IPS-20b (cell line): ENCODE results near the gene SIPA1L2.

Experiments
- H3K27ac ChIP-seq: one replicate; pipeline ENCODE4 v1.5.1; 2013; ENCODE audit warnings: low read length
- H3K27me3 ChIP-seq: 2 replicates; pipeline ENCODE4 v1.6.1; 2013; ENCODE audit warnings: mild to moderate bottlenecking, low read length, inconsistent platforms; ENCODE audit not compliant: insufficient read depth
- H3K36me3 ChIP-seq: 2 replicates; pipeline ENCODE4 v1.6.1; 2013; ENCODE audit warnings: low read depth, mild to moderate bottlenecking, inconsistent platforms, low read length, moderate library complexity; ENCODE audit not compliant: insufficient read depth
- H3K4me1 ChIP-seq: 2 replicates; pipeline ENCODE4 v1.6.1; 2013; ENCODE audit warnings: mild to moderate bottlenecking, control low read depth, inconsistent platforms, low read length, moderate library complexity; ENCODE audit not compliant: insufficient read depth
- H3K4me3 ChIP-seq: 2 replicates; pipeline ENCODE4 v1.5.1; 2013; ENCODE audit warnings: mild to moderate bottlenecking, low read length, inconsistent platforms
- H3K9ac ChIP-seq: 2 replicates; pipeline ENCODE4 v1.6.1; 2013; ENCODE audit warnings: low read depth, mild to moderate bottlenecking, inconsistent platforms, low read length, moderate library complexity
- H3K9me3 ChIP-seq: 2 replicates; pipeline ENCODE4 v1.6.1; 2013; ENCODE audit warnings: mild to moderate bottlenecking, low read depth, low read length, inconsistent platforms; ENCODE audit not compliant: insufficient read depth

SIPA1L2 gene

DNA sequence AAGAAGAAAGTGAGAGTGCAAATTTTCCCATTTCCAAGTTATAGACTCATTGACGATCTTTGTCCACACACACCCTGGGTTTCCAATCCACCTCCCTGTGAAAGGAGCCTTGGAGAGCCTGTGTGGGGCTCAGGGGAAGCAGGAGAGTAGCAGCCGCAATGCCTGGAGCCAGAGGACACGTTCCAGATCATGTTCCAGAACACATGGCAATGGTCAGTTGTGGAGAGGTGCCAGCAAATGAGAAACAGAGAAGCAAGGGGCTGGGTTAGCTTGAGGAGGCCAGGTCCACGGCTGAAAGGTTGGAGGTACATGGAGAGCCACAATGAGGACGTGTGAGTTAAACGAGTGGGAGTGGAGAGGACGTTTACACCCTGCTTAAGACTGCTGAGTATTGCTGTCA, 33.0 kb upstream of the SIPA1L2 start:
- H3K4me1 ChIP-seq, result no peaks in the 10 kb centered on the region
- H3K4me3 ChIP-seq, result no peak overlapping the region
- H3K27me3 ChIP-seq, result no peaks in the 10 kb centered on the region
- H3K36me3 ChIP-seq, result no peaks in the 10 kb centered on the region
- H3K9me3 ChIP-seq, result no peaks in the 10 kb centered on the region
- H3K27ac ChIP-seq, result no peak overlapping the region
- no peak overlapping the region for H3K9ac ChIP-seq

DNA sequence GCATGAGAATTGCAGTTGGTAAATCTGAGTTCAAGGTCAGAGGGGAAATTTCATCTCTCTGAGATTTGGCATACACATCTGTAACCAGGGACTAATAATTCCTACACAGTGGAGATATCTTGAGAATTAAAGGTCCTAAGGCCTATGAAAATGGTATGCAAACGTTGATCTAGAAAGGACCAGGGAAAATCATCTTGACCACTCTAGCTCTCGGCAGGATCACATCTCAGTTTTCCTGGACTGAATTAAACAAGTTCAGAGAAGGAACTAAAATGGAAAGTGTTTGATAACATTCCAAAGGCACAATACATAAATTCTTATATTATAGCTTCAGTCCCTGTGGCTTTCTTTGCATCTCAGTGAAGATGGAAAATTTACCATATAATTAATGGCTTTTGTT, 28.5 kb upstream of the SIPA1L2 start:
- H3K36me3 ChIP-seq, result no peaks in the 10 kb centered on the region

DNA sequence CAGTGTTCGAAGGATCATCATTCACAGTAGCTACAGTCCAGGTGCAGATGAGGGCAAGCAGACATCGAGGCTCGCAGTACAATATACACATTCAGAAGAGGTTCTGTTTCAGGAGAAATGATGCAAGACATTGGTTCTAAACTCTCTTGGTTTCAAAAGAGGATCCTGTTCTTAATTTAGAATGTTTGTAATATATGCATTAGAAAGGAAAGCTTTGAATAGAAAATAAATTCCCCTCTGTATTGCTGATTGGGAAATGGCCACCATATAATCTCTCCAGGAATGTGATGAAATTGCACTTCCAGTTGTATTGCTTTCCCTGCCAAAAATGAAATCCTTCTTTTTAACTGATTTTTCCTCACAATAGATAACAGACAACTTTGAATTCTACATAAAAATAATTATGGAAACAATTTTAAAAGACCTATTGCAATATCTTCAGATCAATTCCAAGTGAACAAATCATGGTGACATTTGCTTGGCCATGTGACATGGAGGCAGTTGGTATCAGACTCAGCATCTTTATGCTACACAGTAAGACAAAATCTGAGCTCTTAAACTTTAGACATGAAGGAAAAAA, 27.6 kb upstream of the SIPA1L2 start:
- Histone ChIP-seq H3K9me3 (no peaks in the 10 kb centered on the region), H3K4me1 (peaks cover 3% of the 10 kb centered on the region; the same call in 1 of the 2 replicates), H3K27ac (no peak overlapping the region), H3K36me3 (no peaks in the 10 kb centered on the region), H3K9ac (no peak overlapping the region), H3K4me3 (no peak overlapping the region), H3K27me3 (no peaks in the 10 kb centered on the region)

More for the DNA sequence above, 28.5 kb upstream of the SIPA1L2 start:
- Histone ChIP-seq H3K27me3 (no peaks in the 10 kb centered on the region), H3K4me3 (no peak overlapping the region), H3K9ac (no peak overlapping the region), H3K9me3 (no peaks in the 10 kb centered on the region), H3K4me1 (peaks cover 3% of the 10 kb centered on the region; the same call in 1 of the 2 replicates), H3K27ac (no peak overlapping the region)

DNA sequence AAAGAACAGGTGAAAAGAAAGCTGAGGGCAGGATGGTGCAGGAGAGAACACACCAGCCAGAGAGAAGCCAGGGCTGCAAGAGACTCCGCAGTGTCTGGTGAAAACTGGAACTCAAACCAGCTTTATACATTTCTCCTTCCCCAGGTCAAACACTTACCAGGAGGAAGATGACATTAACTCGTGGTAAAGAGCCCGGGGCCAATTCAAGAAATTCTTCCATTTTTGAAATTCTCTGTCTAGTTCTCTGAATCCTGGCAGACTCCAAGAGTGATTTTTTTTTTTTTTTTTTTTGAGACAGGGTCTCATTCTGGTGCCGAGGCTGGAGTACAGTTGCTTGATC, 25.8 kb upstream of the SIPA1L2 start:
- Histone ChIP-seq H3K9ac (no peak overlapping the region), H3K9me3 (no peaks in the 10 kb centered on the region), H3K27me3 (no peaks in the 10 kb centered on the region)

DNA sequence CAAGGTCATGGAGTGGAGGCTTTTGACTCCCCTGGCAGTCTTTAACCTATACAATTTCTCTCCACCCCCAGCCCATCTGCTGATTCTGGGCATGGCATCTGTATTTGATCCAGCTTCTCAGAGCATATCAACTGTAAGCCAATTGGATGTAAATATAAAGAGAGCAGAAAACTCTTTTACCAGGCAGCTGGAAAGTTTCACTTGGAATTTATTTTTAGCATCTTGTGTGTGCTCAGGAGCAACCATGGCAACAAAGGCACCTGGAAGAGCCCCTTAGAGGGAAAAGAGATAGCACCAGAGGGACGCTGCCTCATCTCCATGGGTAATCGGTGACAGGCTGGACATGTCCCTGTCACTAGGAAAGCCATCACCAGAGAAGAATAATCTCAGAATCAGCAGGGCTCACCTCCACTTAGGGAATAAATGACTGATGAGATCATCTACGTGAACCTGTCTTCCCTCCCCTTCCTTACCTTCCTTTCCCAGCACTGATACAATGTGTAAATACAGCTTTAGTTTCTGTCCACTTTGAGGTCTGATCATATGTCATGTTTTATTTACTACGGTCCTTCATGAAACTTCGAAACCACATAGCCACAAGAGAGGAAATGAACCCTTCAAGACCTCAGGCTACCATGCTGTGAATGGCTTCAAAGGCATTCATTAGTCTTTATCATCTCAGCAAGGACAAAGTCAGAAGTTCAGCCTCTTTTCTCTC, 25.3 kb upstream of the SIPA1L2 start:
- Histone ChIP-seq H3K27ac (no peak overlapping the region), H3K4me1 (peaks cover 3% of the 10 kb centered on the region; the same call in 1 of the 2 replicates), H3K9me3 (no peaks in the 10 kb centered on the region), H3K4me3 (no peak overlapping the region), H3K36me3 (no peaks in the 10 kb centered on the region), H3K27me3 (no peaks in the 10 kb centered on the region), H3K9ac (no peak overlapping the region)

More for the DNA sequence above, 25.8 kb upstream of the SIPA1L2 start:
- Histone ChIP-seq H3K27ac (no peak overlapping the region), H3K4me3 (no peak overlapping the region), H3K4me1 (peaks cover 3% of the 10 kb centered on the region; the same call in 1 of the 2 replicates), H3K36me3 (no peaks in the 10 kb centered on the region)

DNA sequence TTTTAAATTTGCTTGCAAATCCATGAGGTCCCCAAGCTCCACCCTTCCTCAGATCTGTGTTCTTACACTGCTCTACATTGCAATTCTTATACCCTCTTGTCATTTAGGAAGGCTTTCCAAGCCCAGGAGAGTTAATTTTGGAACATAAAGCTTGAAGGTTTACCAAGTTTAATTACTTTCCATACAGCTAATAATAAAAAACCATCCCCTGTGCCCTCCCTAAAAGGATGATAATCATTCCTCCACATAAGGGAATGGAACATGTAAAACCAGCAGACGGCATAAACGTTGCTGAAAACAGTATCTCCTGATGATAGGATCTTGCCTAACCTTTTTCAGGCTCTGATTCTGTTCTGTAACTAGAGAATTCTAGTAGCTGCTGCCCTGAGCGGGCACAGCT, 23.9 kb upstream of the SIPA1L2 start:
- Histone ChIP-seq H3K9ac (no peak overlapping the region), H3K27me3 (no peaks in the 10 kb centered on the region), H3K27ac (no peak overlapping the region), H3K9me3 (no peaks in the 10 kb centered on the region), H3K36me3 (no peaks in the 10 kb centered on the region), H3K4me3 (no peak overlapping the region), H3K4me1 (peaks cover 3% of the 10 kb centered on the region; the same call in 1 of the 2 replicates)

DNA sequence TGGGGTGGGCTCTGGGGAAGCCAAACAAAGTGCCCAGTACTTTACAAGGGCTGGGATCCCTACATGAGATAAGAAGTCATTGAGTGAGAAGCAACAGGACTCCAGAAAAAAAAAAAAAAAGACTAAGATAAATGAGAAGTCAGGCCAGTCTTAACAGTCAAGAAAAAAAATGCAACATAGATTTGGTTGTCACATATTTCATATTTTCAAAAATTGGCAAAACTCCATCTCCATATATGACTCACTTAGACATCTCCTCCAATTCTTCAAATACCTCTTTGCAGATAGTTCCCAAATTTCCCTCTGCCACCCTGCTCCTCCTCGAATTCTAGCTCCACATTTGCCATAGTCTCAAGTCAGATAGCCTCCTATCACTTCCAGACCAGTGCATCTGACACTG, 20.9 kb upstream of the SIPA1L2 start:
- H3K4me3 ChIP-seq, result no peak overlapping the region
- H3K36me3 ChIP-seq, result no peaks in the 10 kb centered on the region
- no peak overlapping the region for H3K9ac ChIP-seq

DNA sequence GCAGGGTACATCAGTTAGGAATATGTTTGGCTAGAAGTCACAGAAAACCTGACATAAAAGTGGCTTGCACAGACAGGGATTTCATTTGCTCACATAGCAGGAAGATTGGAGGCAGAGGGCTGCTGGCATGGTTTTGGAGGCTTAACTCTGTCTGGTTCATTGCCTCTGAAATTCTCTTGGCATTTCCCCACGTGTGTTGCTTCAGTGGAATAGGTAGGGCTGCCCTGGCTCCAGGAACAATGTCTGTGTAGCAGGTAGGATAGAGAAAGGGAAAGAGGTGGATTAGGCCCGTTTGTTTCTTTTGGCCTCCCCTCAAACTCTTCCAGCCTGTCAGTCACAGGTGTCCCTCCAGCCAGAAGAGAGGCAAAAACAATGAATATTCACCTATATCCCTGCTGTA, 20.5 kb upstream of the SIPA1L2 start:
- Histone ChIP-seq H3K9me3 (no peaks in the 10 kb centered on the region), H3K4me1 (peaks cover under 1% of the 10 kb centered on the region; the same call in 1 of the 2 replicates), H3K27ac (no peak overlapping the region), H3K4me3 (no peak overlapping the region), H3K27me3 (no peaks in the 10 kb centered on the region), H3K36me3 (no peaks in the 10 kb centered on the region), H3K9ac (no peak overlapping the region)

More for the DNA sequence above, 20.9 kb upstream of the SIPA1L2 start:
- no peaks in the 10 kb centered on the region for H3K9me3 ChIP-seq
- H3K4me1 ChIP-seq, result peaks cover 3% of the 10 kb centered on the region; the same call in 1 of the 2 replicates
- H3K27ac ChIP-seq, result no peak overlapping the region
- no peaks in the 10 kb centered on the region for H3K27me3 ChIP-seq

DNA sequence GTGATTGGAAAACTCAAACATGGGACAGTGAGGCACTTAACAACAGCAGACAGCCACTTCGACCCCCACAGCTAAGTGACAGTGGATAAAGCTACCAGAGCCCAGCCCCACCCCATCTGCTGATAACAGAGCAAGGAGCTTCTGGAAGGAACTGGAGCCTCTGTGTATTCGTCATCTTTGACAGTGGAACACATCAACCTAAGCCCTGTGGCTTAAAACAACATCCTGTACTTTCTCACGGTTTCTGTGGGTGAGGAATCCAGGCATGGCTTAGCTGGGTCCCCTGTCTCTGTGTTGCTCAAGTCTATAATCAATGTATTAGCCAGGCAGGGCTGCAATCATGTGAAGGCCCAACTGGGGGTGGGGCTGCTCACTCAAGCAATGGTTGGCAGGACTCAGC, 18.4 kb upstream of the SIPA1L2 start:
- Histone ChIP-seq H3K36me3 (no peaks in the 10 kb centered on the region), H3K9ac (no peak overlapping the region), H3K4me1 (no peaks in the 10 kb centered on the region), H3K27ac (no peak overlapping the region), H3K27me3 (no peaks in the 10 kb centered on the region), H3K4me3 (no peak overlapping the region), H3K9me3 (no peaks in the 10 kb centered on the region)

DNA sequence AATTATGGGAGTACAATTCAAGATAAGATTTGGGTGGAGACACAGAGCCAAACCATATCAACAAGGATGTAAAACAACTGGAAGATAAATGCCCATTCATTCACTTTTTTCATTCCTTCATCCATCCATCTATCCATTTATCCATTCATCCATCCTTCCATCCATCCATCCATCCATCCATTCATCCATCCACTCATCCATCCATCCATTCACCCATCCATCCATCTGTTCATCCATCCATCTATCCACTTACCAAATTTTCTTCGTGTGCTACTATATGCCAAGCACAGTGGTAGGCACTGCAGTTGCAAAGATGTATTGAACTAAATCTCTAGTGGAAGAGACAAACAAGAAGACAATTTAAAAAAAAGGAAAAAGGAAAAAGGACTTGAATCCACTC, 14.3 kb upstream of the SIPA1L2 start:
- Histone ChIP-seq H3K36me3 (no peaks in the 10 kb centered on the region), H3K4me1 (no peaks in the 10 kb centered on the region), H3K9ac (no peak overlapping the region), H3K27ac (no peak overlapping the region), H3K27me3 (no peaks in the 10 kb centered on the region), H3K4me3 (no peak overlapping the region), H3K9me3 (no peaks in the 10 kb centered on the region)

DNA sequence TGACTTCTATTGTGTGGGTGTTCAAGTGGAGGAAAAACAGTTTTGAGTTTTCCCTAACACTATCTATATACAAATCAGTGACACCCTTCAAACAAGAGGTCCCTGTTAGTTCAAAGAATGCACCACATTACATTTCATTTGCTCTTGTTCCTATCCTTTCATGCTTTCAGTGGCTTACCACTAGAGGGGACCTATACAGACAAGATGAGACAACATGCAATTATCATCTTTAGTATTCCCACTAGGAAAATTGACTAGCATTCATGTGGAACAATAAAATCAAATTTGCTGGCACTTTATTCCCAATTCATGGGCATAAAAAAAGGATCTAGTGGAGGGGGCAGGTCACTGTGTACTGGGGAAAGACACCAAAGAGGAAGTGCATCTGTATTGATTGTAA, 13.3 kb upstream of the SIPA1L2 start:
- Histone ChIP-seq H3K27ac (no peak overlapping the region), H3K36me3 (no peaks in the 10 kb centered on the region), H3K4me3 (no peak overlapping the region), H3K9me3 (no peaks in the 10 kb centered on the region), H3K4me1 (no peaks in the 10 kb centered on the region), H3K9ac (no peak overlapping the region), H3K27me3 (no peaks in the 10 kb centered on the region)

DNA sequence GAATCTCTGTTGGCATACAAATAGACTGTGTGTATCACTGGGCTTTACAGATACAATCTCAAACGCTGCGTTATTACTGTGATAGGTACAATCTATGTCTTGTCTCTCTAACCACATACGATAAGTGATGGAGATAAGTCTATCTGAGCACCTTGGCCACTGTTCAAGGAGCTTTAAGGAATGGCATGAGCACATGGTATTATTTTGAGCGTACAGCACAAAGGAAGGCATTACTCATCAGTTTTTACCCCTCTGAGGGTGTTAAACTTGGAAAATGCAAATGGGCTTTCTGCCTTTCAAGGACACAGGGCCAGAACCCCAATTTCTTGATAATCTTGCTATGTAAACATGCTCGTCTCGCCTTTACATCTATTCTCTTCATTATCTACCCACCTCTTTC, 11.6 kb upstream of the SIPA1L2 start:
- Histone ChIP-seq H3K9me3 (no peaks in the 10 kb centered on the region), H3K4me1 (no peaks in the 10 kb centered on the region), H3K27me3 (no peaks in the 10 kb centered on the region), H3K36me3 (no peaks in the 10 kb centered on the region), H3K9ac (no peak overlapping the region), H3K27ac (no peak overlapping the region), H3K4me3 (no peak overlapping the region)
